HG02759 (cell line): ENCODE measurements around the gene DDX27.
"Not testable (repeated sequence)": the region's sequence is repeated elsewhere in the genome, so short reads cannot be mapped to it uniquely, and the experiment has no call there.

ENCODE experiments used
- ATAC-seq: cut with Tn5 transposase; IDR thresholded peaks from one replicate; pipeline ENCODE4 v1.9.1; 2021; ENCODE audit warnings: mild to moderate bottlenecking, moderate library complexity; ENCODE audit not compliant: unreplicated experiment

Gene DDX27

GRCh38 chr20:49203746-49204145 is 15.5 kb upstream of the DDX27 start:
- no peak for ATAC-seq

- no peak for ATAC-seq
Measured at GRCh38 chr20:49207076-49207475, 12.1 kb upstream of the DDX27 start.

DNA sequence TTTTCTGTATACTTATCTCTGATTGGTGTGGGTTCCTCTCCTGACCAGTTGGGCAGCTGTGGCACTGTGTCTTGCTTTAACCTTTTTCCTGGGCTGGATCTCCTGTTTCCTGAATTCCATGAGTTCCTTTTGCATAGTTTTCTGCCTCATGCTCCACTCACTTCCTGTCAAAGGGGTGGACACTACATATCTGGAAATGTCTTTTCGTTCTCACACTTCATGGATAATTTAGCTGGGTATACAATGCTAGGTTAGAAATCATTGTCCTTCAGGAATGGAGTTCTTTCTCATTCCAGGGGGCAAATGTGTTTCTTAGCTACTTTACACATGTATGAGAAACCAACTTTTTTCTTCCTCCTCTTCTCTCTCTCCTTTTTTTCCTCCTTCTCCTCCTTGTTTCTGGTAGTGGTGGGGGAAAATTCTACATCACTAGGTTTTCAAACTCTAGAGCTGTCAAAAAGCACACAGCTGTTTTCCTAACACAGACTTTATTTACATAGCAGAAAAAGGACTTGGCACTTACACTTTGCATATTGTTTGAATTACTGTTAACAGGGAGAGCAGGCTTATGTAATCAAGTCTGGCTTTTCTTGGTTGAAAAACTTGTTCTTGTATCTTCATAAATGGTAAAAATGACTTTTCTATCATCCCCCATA is 9.0 kb upstream of the DDX27 start:
- no peak for ATAC-seq

- ATAC-seq = no peak
Measured at GRCh38 chr20:49210757-49211110, 8.5 kb upstream of the DDX27 start.

GRCh38 chr20:49214571-49214970 is 4.6 kb upstream of the DDX27 start:
- no peak for ATAC-seq

GRCh38 chr20:49215232-49215631 is 4.0 kb upstream of the DDX27 start:
- ATAC-seq = no peak

DNA sequence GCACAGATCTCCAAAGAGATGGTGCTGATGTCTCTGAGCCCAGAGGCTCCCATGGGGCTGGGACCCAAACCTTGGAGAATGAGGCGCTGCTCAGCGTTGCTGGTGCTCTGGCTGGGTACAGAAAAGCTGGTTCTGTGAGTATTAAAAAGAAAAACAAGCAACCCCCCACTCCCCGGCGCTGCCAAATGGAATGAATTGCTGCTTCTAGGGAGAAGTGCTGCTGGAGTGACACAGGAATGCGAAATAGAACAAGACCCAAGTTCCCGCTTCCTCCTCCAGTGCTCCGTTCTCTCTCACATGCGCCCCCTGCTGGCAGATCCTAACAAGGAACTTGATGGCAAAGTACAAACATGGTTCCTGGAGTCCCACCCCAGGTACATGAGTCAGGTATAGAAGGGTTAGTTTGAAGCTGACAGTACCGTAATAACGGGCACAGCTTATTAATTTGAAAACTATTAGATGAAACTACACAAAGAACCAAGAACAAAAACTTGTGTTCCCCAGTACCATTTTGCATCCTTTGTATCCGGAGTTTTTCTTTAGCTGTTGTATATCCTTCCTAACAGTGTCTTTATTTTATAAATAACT is 2.1 kb upstream of the DDX27 start:
- no peak for ATAC-seq

- not testable (repeated sequence) for ATAC-seq
Measured at GRCh38 chr20:49218739-49219090, 501 bp upstream of the DDX27 start.

DNA sequence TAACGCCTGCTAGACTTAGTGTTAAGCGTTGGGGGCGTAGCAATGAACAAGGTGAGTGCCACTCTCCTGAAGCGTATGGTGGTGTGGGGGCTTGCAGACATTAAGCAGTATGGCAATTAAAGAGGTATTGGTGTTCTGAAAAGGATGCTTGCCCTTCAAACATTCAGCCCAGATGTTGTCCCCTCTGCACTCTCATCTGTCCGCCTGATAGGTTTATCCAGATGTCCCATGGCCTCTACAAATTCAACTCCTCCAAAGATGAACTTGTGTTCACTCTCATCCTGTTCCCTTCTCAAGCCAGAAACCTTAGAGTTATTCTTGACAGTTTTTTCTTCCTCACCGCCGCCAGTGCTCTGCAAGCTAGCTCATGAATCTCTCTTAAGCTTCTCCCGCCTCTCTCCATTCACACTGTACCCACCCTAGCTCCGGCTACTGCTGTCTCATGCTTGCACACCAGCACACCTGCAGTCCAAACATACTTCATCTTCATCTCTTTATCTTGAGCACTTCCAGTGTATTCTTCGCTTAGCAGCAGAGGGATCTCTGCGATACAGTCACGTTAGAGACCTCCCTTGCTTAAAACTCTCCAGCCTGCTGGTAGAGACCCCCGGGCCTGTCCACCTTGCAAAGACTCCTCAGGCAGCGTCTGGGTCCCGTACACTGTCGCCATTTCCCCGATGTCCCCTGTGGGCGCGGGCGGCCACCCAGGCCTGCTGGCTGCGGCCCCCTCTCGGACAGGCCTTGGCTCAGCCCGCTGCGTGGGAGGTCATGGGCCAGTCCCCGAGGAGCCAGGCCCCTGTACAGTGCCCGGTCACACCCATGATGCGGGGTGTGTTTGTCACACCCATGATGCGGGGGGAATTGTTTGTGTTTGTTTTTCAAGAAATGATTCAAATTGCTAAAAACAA is 962 bp downstream of the DDX27 start:
- no peak for ATAC-seq

- no peak for ATAC-seq
Measured at GRCh38 chr20:49225896-49226295, 6.7 kb downstream of the DDX27 start.

- no peak for ATAC-seq
Measured at GRCh38 chr20:49228676-49229075, 9.5 kb downstream of the DDX27 start.

- ATAC-seq = no peak
Measured at GRCh38 chr20:49229381-49229780, 10.2 kb downstream of the DDX27 start.

GRCh38 chr20:49230021-49230420 is 10.8 kb downstream of the DDX27 start:
- no peak for ATAC-seq

- ATAC-seq = no peak
Measured at GRCh38 chr20:49230561-49231133, 11.4 kb downstream of the DDX27 start.

DNA sequence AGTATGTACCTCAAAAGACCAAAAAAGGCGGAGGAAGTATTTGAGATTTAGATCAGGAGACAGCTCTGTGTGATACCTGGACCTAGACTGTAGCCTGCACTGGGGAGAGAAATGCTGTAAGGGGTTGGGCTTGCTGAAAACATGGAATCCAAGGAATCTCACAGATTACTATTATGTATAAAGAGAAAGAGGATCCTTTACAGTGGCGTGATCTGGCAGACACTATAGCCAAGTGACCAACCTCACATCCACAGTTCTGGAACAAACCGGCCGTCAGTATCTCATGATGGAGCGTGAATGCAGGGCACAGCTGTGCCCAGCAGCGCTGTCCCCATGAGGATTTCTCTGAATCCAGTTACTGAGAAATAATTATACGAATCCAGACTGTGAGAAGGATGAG is 12.3 kb downstream of the DDX27 start:
- no peak for ATAC-seq

- no peak for ATAC-seq
Measured at GRCh38 chr20:49233226-49233625, 14.0 kb downstream of the DDX27 start.

- ATAC-seq = no peak
Measured at GRCh38 chr20:49234831-49235230, 15.6 kb downstream of the DDX27 start.

DNA sequence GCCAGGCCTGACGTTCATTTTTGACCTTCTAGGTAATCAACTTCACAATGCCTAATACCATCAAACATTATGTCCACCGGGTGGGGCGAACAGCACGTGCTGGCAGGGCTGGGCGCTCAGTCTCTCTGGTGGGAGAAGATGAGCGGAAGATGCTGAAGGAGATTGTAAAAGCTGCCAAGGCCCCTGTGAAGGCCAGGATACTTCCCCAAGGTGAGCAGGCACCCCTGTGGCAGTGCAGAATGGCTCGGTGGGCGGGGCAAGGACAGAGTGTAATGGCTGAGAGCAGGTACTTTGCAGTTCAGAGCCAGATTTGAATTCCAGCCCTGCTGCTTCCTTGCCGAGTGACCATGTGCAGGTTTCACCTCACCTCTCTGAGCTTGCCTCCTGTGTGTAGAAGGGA is 17.1 kb downstream of the DDX27 start:
- no peak for ATAC-seq

- no peak for ATAC-seq
Measured at GRCh38 chr20:49237531-49237930, 18.3 kb downstream of the DDX27 start.

DNA sequence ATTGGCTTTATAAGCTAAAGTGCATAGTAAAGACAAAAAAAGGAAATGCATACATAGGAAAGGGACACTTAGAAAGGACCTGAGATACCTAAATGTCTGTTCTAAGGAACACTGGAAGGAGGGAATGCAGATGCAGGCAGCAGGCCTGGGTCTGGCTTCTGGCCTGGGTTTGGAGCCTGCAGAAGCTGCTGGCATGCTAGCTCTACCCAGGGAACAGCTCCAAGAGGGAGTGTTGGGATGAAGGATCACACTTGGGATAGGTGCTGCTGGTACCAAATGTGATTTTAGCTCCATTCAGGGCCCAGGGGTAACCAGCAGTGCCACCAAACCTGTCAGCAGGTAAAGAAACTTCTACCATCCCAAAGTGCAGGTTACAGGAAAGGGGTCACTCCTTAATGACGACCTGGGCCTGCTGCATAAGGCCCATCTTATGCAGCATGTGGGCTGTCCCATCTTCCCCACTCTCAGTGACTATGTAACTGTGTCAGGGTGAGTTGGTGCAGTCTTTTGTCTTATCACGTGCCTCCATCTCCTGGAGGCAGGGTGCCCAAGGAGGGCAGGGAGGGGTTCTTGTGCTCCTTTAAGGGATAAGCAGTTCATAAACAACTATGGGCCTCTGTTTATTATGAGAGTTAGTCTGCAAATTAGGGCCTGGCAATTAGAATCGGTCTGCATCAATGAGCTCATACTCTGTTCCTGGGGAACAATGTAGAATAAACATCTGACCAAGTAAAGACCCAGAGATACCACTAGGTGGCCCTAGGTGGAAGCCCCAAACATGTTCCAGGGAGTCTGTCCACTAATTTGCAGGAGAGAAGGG is 26.9 kb downstream of the DDX27 start:
- no peak for ATAC-seq

GRCh38 chr20:49247169-49247723 is 28.0 kb downstream of the DDX27 start:
- no peak for ATAC-seq
